Peyer's patch (tissue), 4 donors: ENCODE results near the gene FKBP8. TPM values are rescaled to one million over a fixed set of nuclear protein-coding genes. Genes with fewer than 3 reads are reported as not detected.

Experiments used
- DNase-seq, 3 donors: peaks; one replicate each; pipeline ENCODE4 v3.0.0-alpha.2; 2017 to 2019
- H3K27ac ChIP-seq, 4 donors: fragments of 200-600 bp; sonication (generic); one replicate each; pipeline ENCODE4 v1.5.1; 2016 to 2019
- H3K27me3 ChIP-seq, 2 donors: fragments of 200-600 bp; sonication (generic); one replicate each; pipeline ENCODE4 v1.5.1; 2019
- H3K36me3 ChIP-seq, 3 donors: fragments of 200-600 bp; sonication (generic); one replicate each; pipeline ENCODE4 v1.5.1; 2016 to 2019
- H3K4me1 ChIP-seq, 4 donors: fragments of 200-600 bp; sonication (generic); one replicate each; pipeline ENCODE4 v1.5.1; 2016 to 2019
- H3K4me3 ChIP-seq, 4 donors: fragments of 200-600 bp; sonication (generic); 1 replicate in 3 of 4; 2 replicates in 1 of 4; pipeline ENCODE4 v1.5.1; 2016 to 2019; ENCODE audit warnings: mild to moderate bottlenecking in 1 of 4
- H3K9me3 ChIP-seq, 4 donors: fragments of 200-600 bp; sonication (generic); one replicate each; pipeline ENCODE4 v1.5.1; 2016 to 2019; ENCODE audit warnings: mild to moderate bottlenecking in 1 of 4
- CTCF ChIP-seq, 6 experiments: fragments of 450-650 bp in 4 of 6; fragments of 200-600 bp in 2 of 6; sonication (generic) in 1 of 6; IDR thresholded peaks; one replicate each; pipeline ENCODE4 v1.5.1; 2017 to 2019; ENCODE audit warnings: antibody characterized with exemption in 6 of 6, mild to moderate bottlenecking in 3 of 6, moderate library complexity in 1 of 6
- POLR2A ChIP-seq, 2 donors: fragments of 450-650 bp; IDR thresholded peaks; one replicate each; pipeline ENCODE4 v1.5.1; 2017; ENCODE audit warnings: antibody characterized with exemption in 2 of 2, mild to moderate bottlenecking in 2 of 2, moderate library complexity in 2 of 2
- total RNA-seq, 4 donors: library from RNA; depleted of rRNA; stranded (reverse); fragments of >200 nt; gene quantifications; one replicate each; pipeline ENCODE4 v1.1.0, GENCODE V29; 2016

The FKBP8 gene
- total RNA-seq, 4 donors from 2014 or later = 231 to 333 (median 264) TPM

- TF ChIP-seq CTCF (IDR thresholded peaks at IDR 0.05) (no peak), POLR2A (IDR thresholded peaks at IDR 0.05) (no peak)
- Histone ChIP-seq H3K36me3 (peaks cover 0 to 43% (median 0%) of the 10 kb centered on the region in 3 donors), H3K4me3 (no peak overlapping the region), H3K27ac (no peak overlapping the region), H3K4me1 (peaks cover 3 to 15% (median 10%) of the 10 kb centered on the region in 4 donors), H3K27me3 (no peaks in the 10 kb centered on the region), H3K9me3 (no peaks in the 10 kb centered on the region)
- no peak for DNase-seq
Observed at GRCh38 chr19:18577365-18577914, 34.1 kb upstream of the FKBP8 start.

- no peak for DNase-seq
- Histone ChIP-seq H3K9me3 (no peaks in the 10 kb centered on the region), H3K27me3 (no peaks in the 10 kb centered on the region), H3K4me1 (peaks cover 3 to 17% (median 12%) of the 10 kb centered on the region in 4 donors), H3K36me3 (peaks cover 0 to 43% (median 0%) of the 10 kb centered on the region in 3 donors), H3K4me3 (no peak overlapping the region), H3K27ac (no peak overlapping the region)
- TF ChIP-seq CTCF (IDR thresholded peaks at IDR 0.05) = no peak
- TF ChIP-seq POLR2A (IDR thresholded peaks at IDR 0.05) = no peak
Observed at GRCh38 chr19:18576383-18576782, 33.0 kb upstream of the FKBP8 start.

- H3K9me3 ChIP-seq = no peaks in the 10 kb centered on the region
- TF ChIP-seq POLR2A (IDR thresholded peaks at IDR 0.05) (no peak), CTCF (IDR thresholded peaks at IDR 0.05) (no peak)
- H3K4me1 ChIP-seq = peaks cover 3 to 17% (median 12%) of the 10 kb centered on the region in 4 donors
- peaks cover 0 to 43% (median 0%) of the 10 kb centered on the region in 3 donors for H3K36me3 ChIP-seq
- no peak overlapping the region for H3K4me3 ChIP-seq
- H3K27ac ChIP-seq = no peak overlapping the region
- no peak for DNase-seq
- H3K27me3 ChIP-seq = no peaks in the 10 kb centered on the region
Observed at GRCh38 chr19:18574691-18575291, 31.4 kb upstream of the FKBP8 start.

- Histone ChIP-seq H3K4me1 (peaks cover 3 to 17% (median 12%) of the 10 kb centered on the region in 4 donors), H3K27ac (peak within 1 kb of the TSS; percentile 80 to 96 (median 90)), H3K4me3 (peak within 1 kb of the TSS; percentile 53 to 95 (median 84)), H3K9me3 (no peaks in the 10 kb centered on the region), H3K27me3 (no peaks in the 10 kb centered on the region), H3K36me3 (peaks cover 0 to 59% (median 0%) of the 10 kb centered on the region in 3 donors)
- peak; percentile 84 to 88 for TF ChIP-seq POLR2A (IDR thresholded peaks at IDR 0.05)
- peak in 2 of 6 experiments; percentile 3 for TF ChIP-seq CTCF (IDR thresholded peaks at IDR 0.05)
- DNase-seq = peak; percentile 98 to 100 (median 99)
Observed at GRCh38 chr19:18571564-18572344, 28.4 kb upstream of the FKBP8 start, which contains the start of gene UBA52. Gene UBA52 (plus strand): TSS chr19:18571857. CDS start chr19:18573301, 1,444 bp downstream.

GRCh38 chr19:18568367-18568766, 25.0 kb upstream of the FKBP8 start:
- no peak for DNase-seq
- Histone ChIP-seq H3K4me1 (peaks cover 3 to 12% (median 11%) of the 10 kb centered on the region in 4 donors), H3K4me3 (no peak overlapping the region), H3K27me3 (no peaks in the 10 kb centered on the region), H3K9me3 (no peaks in the 10 kb centered on the region), H3K36me3 (peaks cover 0 to 61% (median 0%) of the 10 kb centered on the region in 3 donors), H3K27ac (no peak overlapping the region)
- TF ChIP-seq POLR2A (IDR thresholded peaks at IDR 0.05) (no peak), CTCF (IDR thresholded peaks at IDR 0.05) (no peak)
